H1 (cell line): ENCODE measurements around the gene BRINP3.

Source experiments
- ATF3 ChIP-seq: IDR thresholded peaks from 2 replicates; pipeline ENCODE4 v1.6.1; 2011; ENCODE audit warnings: low read depth, mild to moderate bottlenecking, low read length; ENCODE audit not compliant: insufficient read depth
- CREB1 ChIP-seq: IDR thresholded peaks from 2 replicates; pipeline ENCODE4 v1.6.1; 2012; ENCODE audit warnings: inconsistent platforms
- CTCF ChIP-seq, 3 experiments: IDR thresholded peaks; 1 replicate in 2 of 3; 2 replicates in 1 of 3; pipeline versions ENCODE4 v1.5.1 to v1.6.1; 2011; ENCODE audit warnings: low read length in 3 of 3, mild to moderate bottlenecking in 3 of 3, inconsistent platforms in 2 of 3, low read depth in 1 of 3, moderate library complexity in 1 of 3; ENCODE audit not compliant: insufficient read depth in 1 of 3; ENCODE audit errors: control extremely low read depth in 1 of 3
- E2F6 ChIP-seq: IDR thresholded peaks from 2 replicates; pipeline ENCODE4 v1.6.1; 2012; ENCODE audit warnings: inconsistent platforms
- GABPA ChIP-seq: IDR thresholded peaks from 2 replicates; pipeline ENCODE4 v1.6.1; 2011; ENCODE audit warnings: mild to moderate bottlenecking, low read length, moderate library complexity, borderline replicate concordance; ENCODE audit not compliant: insufficient read depth
- HDAC6 ChIP-seq: IDR thresholded peaks from one replicate; pipeline ENCODE4 v1.7.1; 2012; ENCODE audit warnings: low read depth, mild to moderate bottlenecking, inconsistent platforms, low read length, moderate library complexity
- POLR2A ChIP-seq, 2 experiments: IDR thresholded peaks; 1 replicate in 1 of 2; 2 replicates in 1 of 2; pipeline ENCODE4 v1.6.1; 2011; ENCODE audit warnings: low read depth in 2 of 2, low read length in 2 of 2, mild to moderate bottlenecking in 2 of 2; ENCODE audit errors: control extremely low read depth in 1 of 2
- RBBP5 ChIP-seq: IDR thresholded peaks from 2 replicates; pipeline ENCODE4 v1.7.1; 2012; ENCODE audit warnings: low read depth, mild to moderate bottlenecking, inconsistent platforms, low read length, moderate library complexity, borderline replicate concordance
- RNF2 ChIP-seq: fragments of 200-900, 300-1000 bp; sonication (generic); IDR thresholded peaks from 2 replicates; pipeline ENCODE4 v1.7.1; 2016; ENCODE audit warnings: borderline replicate concordance, low read depth, mild to moderate bottlenecking, antibody characterized with exemption, low read length; ENCODE audit not compliant: poor library complexity, severe bottlenecking; ENCODE audit errors: missing control alignments
- SRF ChIP-seq: IDR thresholded peaks from 2 replicates; pipeline ENCODE4 v1.6.1; 2011; ENCODE audit warnings: mild to moderate bottlenecking, low read depth, low read length, moderate library complexity
- TAF1 ChIP-seq: IDR thresholded peaks from 2 replicates; pipeline ENCODE4 v1.6.1; 2011; ENCODE audit warnings: mild to moderate bottlenecking, low read depth, low read length
- TBP ChIP-seq: IDR thresholded peaks from 2 replicates; pipeline ENCODE4 v1.6.1; 2011; ENCODE audit warnings: low read depth, low read length, improper control_type of control experiment
- USF2 ChIP-seq: IDR thresholded peaks from 2 replicates; pipeline ENCODE4 v1.6.1; 2011; ENCODE audit warnings: low read length, improper control_type of control experiment

GRCh38 chr1:190286111-190286510 lies 191.6 kb downstream of the BRINP3 start:
- no peak for TF ChIP-seq TAF1
- TF ChIP-seq HDAC6 = no peak
- TF ChIP-seq GABPA = no peak
- no peak for TF ChIP-seq CTCF (IDR thresholded peaks at IDR 0.05; ENCODE audit: control extremely low read depth in 1 of 3, insufficient read depth in 1 of 3, low read depth in 1 of 3, low read length in 3 of 3)
- no peak for TF ChIP-seq SRF
- TF ChIP-seq CREB1 = no peak
- TF ChIP-seq USF2 = no peak
- TF ChIP-seq TBP = no peak
- TF ChIP-seq POLR2A (IDR thresholded peaks at IDR 0.05; ENCODE audit: control extremely low read depth in 1 of 2, low read depth in 2 of 2, low read length in 2 of 2) = no peak
- TF ChIP-seq E2F6 = no peak
- TF ChIP-seq ATF3 = no peak
- TF ChIP-seq RNF2 = no peak
- TF ChIP-seq RBBP5 = no peak
